ENCODE measurements around the gene CHDH. TPM values are rescaled to one million over a fixed set of nuclear protein-coding genes. Genes with fewer than 3 reads are reported as not detected.

Gene CHDH
- polyA plus RNA-seq, 3 donors: not detected

DNA sequence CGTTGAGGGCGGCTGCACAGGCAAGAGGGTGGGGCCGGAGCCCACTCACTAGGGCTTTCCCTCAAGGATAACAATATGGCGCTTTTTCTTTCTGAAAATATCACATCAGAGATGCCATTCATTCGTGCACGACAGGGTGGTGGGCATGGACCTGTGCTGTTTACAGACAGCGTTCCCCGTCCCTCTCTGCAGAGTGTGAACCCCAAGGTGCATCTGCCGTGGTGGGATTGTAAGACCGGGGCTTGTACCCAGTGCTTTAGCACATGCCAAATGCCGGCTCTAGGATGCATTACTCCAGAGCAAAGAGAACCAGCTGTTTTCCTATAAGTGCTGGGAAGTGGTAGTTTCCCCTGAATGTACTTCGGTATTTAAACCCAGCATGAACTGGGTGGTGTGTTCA, 37.0 kb downstream of the CHDH start:
- Histone ChIP-seq H3K4me3 (replicated peaks in 1 of 3; ENCODE audit: low read depth in 2 of 3, low read length in 3 of 3) (no peak overlapping the region), H3K36me3 (replicated peaks in 1 of 2; ENCODE audit: control insufficient read depth in 1 of 2, insufficient read depth in 2 of 2, low read length in 2 of 2) (no peaks in the 10 kb centered on the region), H3K9me3 (replicated peaks in 1 of 2; ENCODE audit: control insufficient read depth in 1 of 2, insufficient read depth in 1 of 2, low read length in 2 of 2) (no peaks in the 10 kb centered on the region), H2AFZ (ENCODE audit: insufficient read depth, low read depth, low read length, poor library complexity, severe bottlenecking) (no peak overlapping the region), H4K20me1 (ENCODE audit: insufficient read depth, low read length) (no peaks in the 10 kb centered on the region), H3K79me2 (ENCODE audit: insufficient read depth, low read length) (no peaks in the 10 kb centered on the region), H3K27me3 (ENCODE audit: control insufficient read depth in 2 of 2, insufficient read depth in 2 of 2, low read length in 2 of 2) (no peaks in the 10 kb centered on the region), H3K27ac (ENCODE audit: low read depth in 1 of 2, low read length in 2 of 2) (no peak overlapping the region), H3K4me2 (replicated peaks; ENCODE audit: extremely low read depth, low read length, poor library complexity, severe bottlenecking) (no peak overlapping the region), H3K9ac (ENCODE audit: insufficient read depth, low read length, poor library complexity, severe bottlenecking) (no peak overlapping the region), H3K4me1 (ENCODE audit: control insufficient read depth in 1 of 2, insufficient read depth in 2 of 2, low read length in 2 of 2) (no peaks in the 10 kb centered on the region)
- no peaks in the 10 kb centered on the region for H3K36me3 Mint-ChIP-seq
- H3K27ac Mint-ChIP-seq: no peak overlapping the region
- DNase-seq: no peak
- 96% methylated on average over 5 of the region's 12 CpGs for WGBS (ENCODE audit: insufficient coverage)
- TF ChIP-seq, protein P1, sequence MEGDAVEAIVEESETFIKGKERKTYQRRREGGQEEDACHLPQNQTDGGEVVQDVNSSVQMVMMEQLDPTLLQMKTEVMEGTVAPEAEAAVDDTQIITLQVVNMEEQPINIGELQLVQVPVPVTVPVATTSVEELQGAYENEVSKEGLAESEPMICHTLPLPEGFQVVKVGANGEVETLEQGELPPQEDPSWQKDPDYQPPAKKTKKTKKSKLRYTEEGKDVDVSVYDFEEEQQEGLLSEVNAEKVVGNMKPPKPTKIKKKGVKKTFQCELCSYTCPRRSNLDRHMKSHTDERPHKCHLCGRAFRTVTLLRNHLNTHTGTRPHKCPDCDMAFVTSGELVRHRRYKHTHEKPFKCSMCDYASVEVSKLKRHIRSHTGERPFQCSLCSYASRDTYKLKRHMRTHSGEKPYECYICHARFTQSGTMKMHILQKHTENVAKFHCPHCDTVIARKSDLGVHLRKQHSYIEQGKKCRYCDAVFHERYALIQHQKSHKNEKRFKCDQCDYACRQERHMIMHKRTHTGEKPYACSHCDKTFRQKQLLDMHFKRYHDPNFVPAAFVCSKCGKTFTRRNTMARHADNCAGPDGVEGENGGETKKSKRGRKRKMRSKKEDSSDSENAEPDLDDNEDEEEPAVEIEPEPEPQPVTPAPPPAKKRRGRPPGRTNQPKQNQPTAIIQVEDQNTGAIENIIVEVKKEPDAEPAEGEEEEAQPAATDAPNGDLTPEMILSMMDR (IDR thresholded peaks at IDR 0.05): no peak
- intact Hi-C loops (cut with micrococcal nuclease): no loop called here
- H3K4me1 Mint-ChIP-seq: no peaks in the 10 kb centered on the region
- H3K4me3 Mint-ChIP-seq: no peak overlapping the region
- H3K27me3 Mint-ChIP-seq (ENCODE audit: low read depth in 3 of 3): peaks cover 2 to 12% (median 6%) of the 10 kb centered on the region in 3 donors
- no peaks in the 10 kb centered on the region for H3K9me3 Mint-ChIP-seq

DNA sequence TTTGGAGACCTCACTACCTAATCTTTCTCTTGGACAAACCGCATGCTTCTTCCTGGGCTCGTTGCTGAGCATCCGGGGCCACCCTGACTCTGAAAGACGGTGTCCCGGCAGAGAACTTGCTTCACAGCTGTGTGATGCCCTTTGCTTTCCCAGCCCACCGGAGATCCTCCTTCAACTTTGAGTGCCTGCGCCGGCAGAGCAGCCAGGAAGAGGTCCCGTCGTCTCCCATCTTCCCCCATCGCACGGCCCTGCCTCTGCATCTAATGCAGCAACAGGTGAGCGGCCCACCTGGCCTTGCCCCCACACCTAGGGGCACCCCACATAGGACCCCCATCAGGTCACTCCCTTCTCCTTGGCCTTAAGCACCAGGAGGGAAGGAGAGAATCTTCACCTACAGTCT, 37.7 kb downstream of the CHDH start:
- 95% methylated on average over 13 of the region's 13 CpGs for WGBS (ENCODE audit: insufficient coverage)
- Histone ChIP-seq H4K20me1 (ENCODE audit: insufficient read depth, low read length) (no peaks in the 10 kb centered on the region), H3K79me2 (ENCODE audit: insufficient read depth, low read length) (no peaks in the 10 kb centered on the region), H3K9ac (ENCODE audit: insufficient read depth, low read length, poor library complexity, severe bottlenecking) (no peak overlapping the region), H3K4me1 (ENCODE audit: control insufficient read depth in 1 of 2, insufficient read depth in 2 of 2, low read length in 2 of 2) (no peaks in the 10 kb centered on the region), H3K27me3 (ENCODE audit: control insufficient read depth in 2 of 2, insufficient read depth in 2 of 2, low read length in 2 of 2) (no peaks in the 10 kb centered on the region), H2AFZ (ENCODE audit: insufficient read depth, low read depth, low read length, poor library complexity, severe bottlenecking) (no peak overlapping the region), H3K36me3 (replicated peaks in 1 of 2; ENCODE audit: control insufficient read depth in 1 of 2, insufficient read depth in 2 of 2, low read length in 2 of 2) (no peaks in the 10 kb centered on the region), H3K4me3 (replicated peaks in 1 of 3; ENCODE audit: low read depth in 2 of 3, low read length in 3 of 3) (no peak overlapping the region), H3K27ac (ENCODE audit: low read depth in 1 of 2, low read length in 2 of 2) (no peak overlapping the region), H3K4me2 (replicated peaks; ENCODE audit: extremely low read depth, low read length, poor library complexity, severe bottlenecking) (no peak overlapping the region), H3K9me3 (replicated peaks in 1 of 2; ENCODE audit: control insufficient read depth in 1 of 2, insufficient read depth in 1 of 2, low read length in 2 of 2) (no peaks in the 10 kb centered on the region)
- H3K4me3 Mint-ChIP-seq: no peak overlapping the region
- H3K27ac Mint-ChIP-seq: no peak overlapping the region
- intact Hi-C loops (cut with micrococcal nuclease): no loop called here
- H3K27me3 Mint-ChIP-seq (ENCODE audit: low read depth in 3 of 3): peaks cover 2 to 12% (median 8%) of the 10 kb centered on the region in 3 donors
- no peaks in the 10 kb centered on the region for H3K4me1 Mint-ChIP-seq
- no peaks in the 10 kb centered on the region for H3K9me3 Mint-ChIP-seq
- H3K36me3 Mint-ChIP-seq: no peaks in the 10 kb centered on the region
- no peak for DNase-seq
- TF ChIP-seq, protein P1 (IDR thresholded peaks at IDR 0.05): no peak
